Measurements from ENCODE around the gene R3HDM1.
"Not testable (repeated sequence)": the region's sequence is repeated elsewhere in the genome, so short reads cannot be mapped to it uniquely, and the experiment has no call there.

Gene R3HDM1

GRCh38 chr2:135573620-135574019 is 42.3 kb downstream of the R3HDM1 start:
- no peak for DNase-seq (ENCODE audit: low read depth)

GRCh38 chr2:135581282-135581681 is 50.0 kb downstream of the R3HDM1 start:
- no peak for DNase-seq (ENCODE audit: low read depth)

- DNase-seq (ENCODE audit: low read depth) = no peak
Measured at GRCh38 chr2:135582383-135582782, 51.1 kb downstream of the R3HDM1 start.

- DNase-seq (ENCODE audit: low read depth) = peak; percentile 22
Measured at GRCh38 chr2:135585586-135585985, 54.3 kb downstream of the R3HDM1 start.

GRCh38 chr2:135586148-135586547 is 54.9 kb downstream of the R3HDM1 start:
- DNase-seq (ENCODE audit: low read depth) = no peak

- DNase-seq (ENCODE audit: low read depth) = no peak
Measured at GRCh38 chr2:135587958-135588357, 56.7 kb downstream of the R3HDM1 start.

- DNase-seq (ENCODE audit: low read depth) = no peak
Measured at GRCh38 chr2:135590619-135591260, 59.5 kb downstream of the R3HDM1 start.

GRCh38 chr2:135600915-135601314 is 69.6 kb downstream of the R3HDM1 start:
- DNase-seq (ENCODE audit: low read depth) = peak; percentile 20

- no peak for DNase-seq (ENCODE audit: low read depth)
Measured at GRCh38 chr2:135603543-135603942, 72.3 kb downstream of the R3HDM1 start.

GRCh38 chr2:135607561-135607960 is 76.3 kb downstream of the R3HDM1 start:
- DNase-seq (ENCODE audit: low read depth) = no peak

GRCh38 chr2:135612319-135612718 is 81.0 kb downstream of the R3HDM1 start:
- DNase-seq (ENCODE audit: low read depth) = no peak

GRCh38 chr2:135615404-135615803 is 84.1 kb downstream of the R3HDM1 start:
- DNase-seq (ENCODE audit: low read depth) = no peak

- DNase-seq (ENCODE audit: low read depth) = no peak
Measured at GRCh38 chr2:135617501-135618015, 86.3 kb downstream of the R3HDM1 start.

- no peak for DNase-seq (ENCODE audit: low read depth)
Measured at GRCh38 chr2:135620198-135620597, 88.9 kb downstream of the R3HDM1 start.

GRCh38 chr2:135629520-135629919 is 98.2 kb downstream of the R3HDM1 start:
- DNase-seq (ENCODE audit: low read depth) = no peak

- DNase-seq (ENCODE audit: low read depth) = not testable (repeated sequence)
Measured at GRCh38 chr2:135630034-135630433, 98.8 kb downstream of the R3HDM1 start.

GRCh38 chr2:135630488-135630887 is 99.2 kb downstream of the R3HDM1 start:
- DNase-seq (ENCODE audit: low read depth) = no peak

GRCh38 chr2:135633582-135633981 is 102.3 kb downstream of the R3HDM1 start:
- DNase-seq (ENCODE audit: low read depth) = no peak

- DNase-seq (ENCODE audit: low read depth) = no peak
Measured at GRCh38 chr2:135635212-135635835, 104.0 kb downstream of the R3HDM1 start.

GRCh38 chr2:135636982-135637381 is 105.7 kb downstream of the R3HDM1 start:
- DNase-seq (ENCODE audit: low read depth) = no peak

- no peak for DNase-seq (ENCODE audit: low read depth)
Measured at GRCh38 chr2:135637456-135638087, 106.3 kb downstream of the R3HDM1 start.

GRCh38 chr2:135638825-135639224 is 107.5 kb downstream of the R3HDM1 start:
- no peak for DNase-seq (ENCODE audit: low read depth)

Measured in ELR (cell line).